Left renal cortex interstitium (tissue), 4 donors: ENCODE results near the gene TTC36. TPM values are rescaled to one million over a fixed set of nuclear protein-coding genes. Genes with fewer than 3 reads are reported as not detected.
"Not testable (repeated sequence)": the region's sequence is repeated elsewhere in the genome, so short reads cannot be mapped to it uniquely, and the experiment has no call there.

ENCODE experiments used
- DNase-seq, 4 donors: peaks; one replicate each; pipeline ENCODE4 v3.0.0-alpha.2; 2013; ENCODE audit warnings: low read depth in 4 of 4, low spot score in 2 of 4, missing footprints in 1 of 4
- polyA plus RNA-seq, 4 donors: library from polyadenylated mRNA; unstranded; fragments of 120-200 nt; gene quantifications; one replicate each; pipeline ENCODE4 v1.2.1, GENCODE V29; 2013; ENCODE audit not compliant: insufficient read length in 4 of 4

Gene TTC36
- polyA plus RNA-seq: 1 to 10 TPM; 1.2 to 3.2 (median 1.8) TPM

- DNase-seq: no peak
These were observed at the start of gene TTC36 for GRCh38 chr11:118527109-118527508. TTC36 (plus strand) TSS chr11:118527474; CDS start chr11:118527495, 21 bp downstream.

GRCh38 chr11:118481238-118481637 lies 46.0 kb upstream of the TTC36 start:
- not testable (repeated sequence) for DNase-seq

GRCh38 chr11:118484405-118484804 lies 42.9 kb upstream of the TTC36 start:
- DNase-seq: no peak

GRCh38 chr11:118485273-118485672 lies 42.0 kb upstream of the TTC36 start:
- DNase-seq: no peak

- peak; percentile 23 to 72 (median 50) for DNase-seq
These were observed 38.7 kb upstream of the TTC36 start for GRCh38 chr11:118488480-118489109.

- DNase-seq: no peak
These were observed 36.2 kb upstream of the TTC36 start for GRCh38 chr11:118491041-118491440.

- DNase-seq: no peak
These were observed 29.4 kb upstream of the TTC36 start for GRCh38 chr11:118497831-118498230.

- DNase-seq: no peak
These were observed 24.1 kb upstream of the TTC36 start for GRCh38 chr11:118503216-118503615.

- no peak for DNase-seq
These were observed 15.7 kb upstream of the TTC36 start for GRCh38 chr11:118511601-118512000.

GRCh38 chr11:118514103-118514502 lies 13.2 kb upstream of the TTC36 start:
- DNase-seq: no peak

- DNase-seq: no peak
These were observed 7.7 kb upstream of the TTC36 start for GRCh38 chr11:118519549-118519948.

- DNase-seq: no peak
These were observed 5.4 kb upstream of the TTC36 start for GRCh38 chr11:118521892-118522311.

GRCh38 chr11:118522571-118523072 lies 4.7 kb upstream of the TTC36 start:
- no peak for DNase-seq

GRCh38 chr11:118524356-118524755 lies 2.9 kb upstream of the TTC36 start:
- DNase-seq: no peak

GRCh38 chr11:118524757-118525470 lies 2.4 kb upstream of the TTC36 start:
- no peak for DNase-seq

GRCh38 chr11:118526688-118527087 lies 586 bp upstream of the TTC36 start:
- no peak for DNase-seq

GRCh38 chr11:118528511-118528910 lies 1.2 kb downstream of the TTC36 start:
- DNase-seq: no peak

GRCh38 chr11:118529584-118530175 lies 2.4 kb downstream of the TTC36 start:
- no peak for DNase-seq

GRCh38 chr11:118530180-118530682 lies 3.0 kb downstream of the TTC36 start:
- no peak for DNase-seq

GRCh38 chr11:118530683-118531596 lies 3.7 kb downstream of the TTC36 start, which contains the start of gene TMEM25:
TMEM25 (plus strand) TSS chr11:118531192; CDS start chr11:118531802, 610 bp downstream.
- peak; percentile 41 to 69 (median 44) for DNase-seq
